Esophagus (tissue), 2 donors: ENCODE measurements around the gene CD244. TPM values are rescaled to one million over a fixed set of nuclear protein-coding genes. Genes with fewer than 3 reads are reported as not detected.

ENCODE experiments used
- H3K27ac ChIP-seq, 2 donors: one replicate each; pipeline ENCODE4 v1.5.1; 2013; ENCODE audit warnings: low read depth in 2 of 2, mild to moderate bottlenecking in 2 of 2, inconsistent platforms in 1 of 2, low read length in 1 of 2, moderate library complexity in 1 of 2
- H3K27me3 ChIP-seq, 2 donors: one replicate each; pipeline ENCODE4 v1.6.1; 2013; ENCODE audit warnings: low read length in 2 of 2, control low read depth in 1 of 2, mild to moderate bottlenecking in 1 of 2; ENCODE audit not compliant: insufficient read depth in 2 of 2, control insufficient read depth in 1 of 2
- H3K36me3 ChIP-seq, 2 donors: one replicate each; pipeline ENCODE4 v1.6.1; 2013; ENCODE audit warnings: low read length in 1 of 2; ENCODE audit not compliant: control insufficient read depth in 2 of 2, insufficient read depth in 2 of 2
- H3K4me1 ChIP-seq, 2 donors: one replicate each; pipeline ENCODE4 v1.6.1; 2013; ENCODE audit warnings: low read length in 1 of 2; ENCODE audit not compliant: control insufficient read depth in 2 of 2, insufficient read depth in 2 of 2
- H3K4me3 ChIP-seq, 2 donors: one replicate each; pipeline ENCODE4 v1.5.1; 2013; ENCODE audit warnings: low read length in 2 of 2, mild to moderate bottlenecking in 2 of 2, low read depth in 1 of 2, moderate library complexity in 1 of 2
- H3K9me3 ChIP-seq, 2 donors: one replicate each; pipeline ENCODE4 v1.6.1; 2013; ENCODE audit warnings: mild to moderate bottlenecking in 2 of 2, low read depth in 1 of 2, low read length in 1 of 2, moderate library complexity in 1 of 2; ENCODE audit not compliant: control insufficient read depth in 2 of 2, insufficient read depth in 1 of 2
- WGBS, 2 donors: extraction: QIAGEN DNeasy Blood & Tissue Kit; methylation state at CpG; one replicate each; pipeline ENCODE4 v1.1.7; 2013; 5-methylcytosine and 5-hydroxymethylcytosine counted together
- polyA plus RNA-seq, 2 donors: library from polyadenylated mRNA; stranded (reverse); fragments of 200-250 nt; gene quantifications; one replicate each; pipeline ENCODE4 v1.2.3, GENCODE V29; 2013
- donor health status: healthy with polysubstance abuse.
- donor health status: Bipolar disorder and iron deficiency.

CD244 gene
- polyA plus RNA-seq, 2 donors, result 0.35 to 0.41 TPM

DNA sequence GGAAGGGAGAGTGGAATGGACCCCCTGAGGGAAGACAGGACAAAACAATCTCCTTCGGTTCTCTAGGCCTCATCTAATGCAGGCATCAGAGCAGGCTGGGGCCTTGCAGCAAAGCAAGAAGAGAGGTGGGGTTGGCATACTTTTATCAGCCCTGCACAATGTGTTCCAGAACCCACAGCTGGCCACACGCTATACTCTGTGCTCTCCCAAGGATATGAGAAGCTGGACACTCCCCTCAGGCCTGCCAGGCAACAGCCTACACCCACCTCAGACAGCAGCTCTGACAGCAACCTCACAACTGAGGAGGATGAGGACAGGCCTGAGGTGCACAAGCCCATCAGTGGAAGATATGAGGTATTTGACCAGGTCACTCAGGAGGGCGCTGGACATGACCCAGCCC, 39.4 kb downstream of the CD244 start:
- no peaks in the 10 kb centered on the region for H3K9me3 ChIP-seq
- no peak overlapping the region for H3K27ac ChIP-seq
- H3K27me3 ChIP-seq, result no peaks in the 10 kb centered on the region
- no peaks in the 10 kb centered on the region for H3K36me3 ChIP-seq
- no peaks in the 10 kb centered on the region for H3K4me1 ChIP-seq
- no peak overlapping the region for H3K4me3 ChIP-seq
- WGBS, 2 donors, result 85% methylated on average over 3 of the region's 3 CpGs

GRCh38 chr1:160821627-160822026, 41.1 kb downstream of the CD244 start:
- WGBS, 2 donors, result 81 to 83% methylated on average over 8 of the region's 8 CpGs
- no peaks in the 10 kb centered on the region for H3K4me1 ChIP-seq
- no peaks in the 10 kb centered on the region for H3K9me3 ChIP-seq
- H3K36me3 ChIP-seq, result no peaks in the 10 kb centered on the region
- H3K27me3 ChIP-seq, result no peaks in the 10 kb centered on the region
- H3K27ac ChIP-seq, result no peak overlapping the region
- no peak overlapping the region for H3K4me3 ChIP-seq

- Histone ChIP-seq H3K36me3 (no peaks in the 10 kb centered on the region), H3K4me1 (no peaks in the 10 kb centered on the region), H3K9me3 (no peaks in the 10 kb centered on the region), H3K27ac (no peak overlapping the region), H3K27me3 (no peaks in the 10 kb centered on the region), H3K4me3 (no peak overlapping the region)
- 77 to 78% methylated on average over 3 of the region's 3 CpGs for WGBS, 2 donors
These were observed 43.5 kb downstream of the CD244 start for GRCh38 chr1:160819186-160819585.

GRCh38 chr1:160818207-160818937, 44.3 kb downstream of the CD244 start:
- Histone ChIP-seq H3K27ac (no peak overlapping the region), H3K36me3 (no peaks in the 10 kb centered on the region), H3K4me1 (no peaks in the 10 kb centered on the region), H3K27me3 (no peaks in the 10 kb centered on the region), H3K9me3 (no peaks in the 10 kb centered on the region), H3K4me3 (no peak overlapping the region)
- 60% methylated on average over 9 of the region's 9 CpGs for WGBS, 2 donors

- no peaks in the 10 kb centered on the region for H3K27me3 ChIP-seq
- H3K4me3 ChIP-seq, result no peak overlapping the region
- H3K9me3 ChIP-seq, result no peaks in the 10 kb centered on the region
- H3K4me1 ChIP-seq, result no peaks in the 10 kb centered on the region
- H3K27ac ChIP-seq, result no peak overlapping the region
- WGBS, 2 donors, result 87 to 97% methylated on average over 8 of the region's 8 CpGs
- H3K36me3 ChIP-seq, result no peaks in the 10 kb centered on the region
These were observed 47.8 kb downstream of the CD244 start for GRCh38 chr1:160814856-160815255.

GRCh38 chr1:160814316-160814715, 48.4 kb downstream of the CD244 start:
- Histone ChIP-seq H3K9me3 (no peaks in the 10 kb centered on the region), H3K4me3 (no peak overlapping the region), H3K4me1 (no peaks in the 10 kb centered on the region), H3K36me3 (no peaks in the 10 kb centered on the region), H3K27ac (no peak overlapping the region), H3K27me3 (no peaks in the 10 kb centered on the region)
- 84 to 88% methylated on average over 6 of the region's 6 CpGs for WGBS, 2 donors

GRCh38 chr1:160813215-160813614, 49.5 kb downstream of the CD244 start:
- Histone ChIP-seq H3K9me3 (peaks cover 0 to 3% of the 10 kb centered on the region in 2 donors), H3K36me3 (no peaks in the 10 kb centered on the region), H3K4me1 (no peaks in the 10 kb centered on the region), H3K4me3 (no peak overlapping the region), H3K27me3 (no peaks in the 10 kb centered on the region), H3K27ac (no peak overlapping the region)
- 71 to 75% methylated on average over 7 of the region's 7 CpGs for WGBS, 2 donors

DNA sequence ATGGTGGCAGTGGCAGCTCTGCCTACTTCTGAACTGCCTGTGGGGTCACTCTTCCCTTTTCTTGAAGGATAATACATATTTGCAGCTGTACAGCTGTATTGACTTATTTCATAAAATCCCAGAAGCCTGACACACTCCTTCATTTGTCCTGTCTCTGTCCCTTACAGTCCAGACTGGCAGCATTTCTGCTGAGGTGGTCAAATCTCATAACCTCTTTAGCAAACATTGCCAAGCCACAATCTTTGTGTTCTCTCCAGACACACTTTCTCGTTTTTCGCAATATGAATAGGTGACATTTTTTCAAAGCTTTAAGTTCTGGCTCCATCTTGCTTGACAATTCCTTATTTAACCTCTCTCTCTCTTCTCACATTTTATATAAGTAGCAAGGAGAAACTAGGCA, 51.5 kb downstream of the CD244 start:
- no peaks in the 10 kb centered on the region for H3K27me3 ChIP-seq
- H3K9me3 ChIP-seq, result peaks cover 3 to 8% of the 10 kb centered on the region in 2 donors
- H3K4me1 ChIP-seq, result no peaks in the 10 kb centered on the region
- 78 to 85% methylated on average over 2 of the region's 2 CpGs for WGBS, 2 donors
- no peak overlapping the region for H3K4me3 ChIP-seq
- H3K27ac ChIP-seq, result no peak overlapping the region
- H3K36me3 ChIP-seq, result no peaks in the 10 kb centered on the region

DNA sequence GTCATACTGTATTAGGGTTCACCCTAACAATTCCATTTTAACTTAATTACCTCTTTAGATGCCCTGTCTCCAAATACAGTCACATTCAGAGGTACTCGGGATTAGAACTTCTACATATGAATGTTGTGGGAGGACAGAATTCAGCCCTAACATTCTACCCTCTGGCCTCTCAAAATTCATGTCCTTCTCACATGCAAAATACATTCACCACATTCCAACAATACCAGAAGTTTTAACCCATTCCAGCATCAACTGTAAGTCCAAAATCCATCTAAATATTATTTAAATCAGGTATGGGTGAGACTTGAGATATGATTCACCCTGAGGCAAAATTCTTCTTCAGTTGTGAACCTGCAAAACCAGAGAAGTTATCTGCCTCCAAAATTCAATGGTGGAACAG, 52.2 kb downstream of the CD244 start:
- no peaks in the 10 kb centered on the region for H3K36me3 ChIP-seq
- no peak overlapping the region for H3K4me3 ChIP-seq
- H3K27me3 ChIP-seq, result no peaks in the 10 kb centered on the region
- no peaks in the 10 kb centered on the region for H3K4me1 ChIP-seq
- 55 to 58% methylated on average over 1 of the region's 1 CpG for WGBS, 2 donors
- no peak overlapping the region for H3K27ac ChIP-seq
- peaks cover 3 to 8% of the 10 kb centered on the region in 2 donors for H3K9me3 ChIP-seq

GRCh38 chr1:160808289-160808688, 54.4 kb downstream of the CD244 start:
- Histone ChIP-seq H3K9me3 (peaks cover 3 to 8% of the 10 kb centered on the region in 2 donors), H3K4me3 (no peak overlapping the region), H3K27ac (no peak overlapping the region), H3K36me3 (no peaks in the 10 kb centered on the region), H3K4me1 (no peaks in the 10 kb centered on the region), H3K27me3 (no peaks in the 10 kb centered on the region)
- WGBS, 2 donors, result 86 to 93% methylated on average over 3 of the region's 3 CpGs
